HEK293 (cell line): Measurements from ENCODE around the gene MSRB3.

Experiments used
- KLF10 ChIP-seq: fragments of 450-650 bp; IDR thresholded peaks from 2 replicates; pipeline ENCODE4 v1.5.1; 2018; ENCODE audit warnings: missing biosample characterization, mild to moderate bottlenecking, missing genetic modification characterization
- TCF7L2 ChIP-seq: IDR thresholded peaks from 2 replicates; pipeline ENCODE4 v1.6.1; 2011; ENCODE audit warnings: low read depth, mild to moderate bottlenecking, inconsistent platforms, low read length, moderate library complexity, borderline replicate concordance
- ZNF132 ChIP-seq: fragments of 450-650 bp; formaldehyde crosslinking; IDR thresholded peaks from 2 replicates; pipeline ENCODE4 v1.5.1; 2017; ENCODE audit warnings: missing biosample characterization, missing genetic modification characterization, borderline replicate concordance
- ZNF138 ChIP-seq: fragments of 450-650 bp; formaldehyde crosslinking; IDR thresholded peaks from 2 replicates; pipeline ENCODE4 v1.5.1; 2016; ENCODE audit warnings: missing biosample characterization, missing genetic modification characterization, borderline replicate concordance
- ZNF155 ChIP-seq: fragments of 450-650 bp; formaldehyde crosslinking; IDR thresholded peaks from 2 replicates; pipeline ENCODE4 v1.5.1; 2016; ENCODE audit warnings: missing biosample characterization, missing genetic modification characterization
- ZNF184 ChIP-seq: fragments of 450-650 bp; IDR thresholded peaks from 2 replicates; pipeline ENCODE4 v1.5.1; 2018; ENCODE audit warnings: missing biosample characterization, mild to moderate bottlenecking, missing genetic modification characterization
- ZNF221 ChIP-seq: fragments of 450-650 bp; formaldehyde crosslinking; IDR thresholded peaks from 2 replicates; pipeline ENCODE4 v1.5.1; 2017; ENCODE audit warnings: missing biosample characterization, missing genetic modification characterization, borderline replicate concordance
- ZNF239 ChIP-seq: fragments of 450-650 bp; formaldehyde crosslinking; IDR thresholded peaks from 2 replicates; pipeline ENCODE4 v1.5.1; 2016; ENCODE audit warnings: missing biosample characterization, missing genetic modification characterization
- ZNF391 ChIP-seq: fragments of 450-650 bp; formaldehyde crosslinking; IDR thresholded peaks from 2 replicates; pipeline ENCODE4 v1.5.1; 2016; ENCODE audit warnings: low read depth, missing biosample characterization, missing genetic modification characterization, borderline replicate concordance
- ZNF48 ChIP-seq: fragments of 450-650 bp; formaldehyde crosslinking; IDR thresholded peaks from 2 replicates; pipeline ENCODE4 v1.5.1; 2016; ENCODE audit warnings: missing biosample characterization, missing genetic modification characterization
- ZNF555 ChIP-seq: fragments of 450-650 bp; formaldehyde crosslinking; conservative IDR thresholded peaks from 2 replicates; pipeline ENCODE4 v1.5.1; 2017; ENCODE audit warnings: missing biosample characterization, mild to moderate bottlenecking, missing genetic modification characterization, inconsistent platforms
- ZNF560 ChIP-seq: fragments of 450-650 bp; formaldehyde crosslinking; IDR thresholded peaks from 2 replicates; pipeline ENCODE4 v1.5.1; 2017; ENCODE audit warnings: missing biosample characterization, missing genetic modification characterization, borderline replicate concordance
- ZNF561 ChIP-seq: fragments of 450-650 bp; IDR thresholded peaks from 2 replicates; pipeline ENCODE4 v1.5.1; 2018; ENCODE audit warnings: missing biosample characterization, missing genetic modification characterization, borderline replicate concordance
- ZNF623 ChIP-seq: fragments of 450-650 bp; formaldehyde crosslinking; IDR thresholded peaks from 2 replicates; pipeline ENCODE4 v1.5.1; 2016; ENCODE audit warnings: missing biosample characterization, missing genetic modification characterization
- ZNF677 ChIP-seq: fragments of 450-650 bp; IDR thresholded peaks from 2 replicates; pipeline ENCODE4 v1.5.0; 2018; ENCODE audit warnings: missing biosample characterization, mild to moderate bottlenecking, missing genetic modification characterization, moderate library complexity
- TF ChIP-seq, protein P1 (sequence below): fragments of 450-650 bp; formaldehyde crosslinking; IDR thresholded peaks from 2 replicates; pipeline ENCODE4 v1.5.1; 2016; ENCODE audit warnings: missing biosample characterization, missing genetic modification characterization
- TF ChIP-seq, protein P2 (sequence below): fragments of 450-650 bp; formaldehyde crosslinking; IDR thresholded peaks from 2 replicates; pipeline ENCODE4 v1.5.1; 2016; ENCODE audit warnings: missing biosample characterization, missing genetic modification characterization
- TF ChIP-seq, protein P3 (sequence below): fragments of 450-650 bp; formaldehyde crosslinking; IDR thresholded peaks from 2 replicates; pipeline ENCODE4 v1.5.1; 2016; ENCODE audit warnings: missing biosample characterization, missing genetic modification characterization, borderline replicate concordance
- TF ChIP-seq, protein P4 (sequence below): fragments of 450-650 bp; IDR thresholded peaks from 2 replicates; pipeline ENCODE4 v1.5.1; 2018; ENCODE audit warnings: missing biosample characterization, mild to moderate bottlenecking, missing genetic modification characterization

Gene MSRB3

DNA sequence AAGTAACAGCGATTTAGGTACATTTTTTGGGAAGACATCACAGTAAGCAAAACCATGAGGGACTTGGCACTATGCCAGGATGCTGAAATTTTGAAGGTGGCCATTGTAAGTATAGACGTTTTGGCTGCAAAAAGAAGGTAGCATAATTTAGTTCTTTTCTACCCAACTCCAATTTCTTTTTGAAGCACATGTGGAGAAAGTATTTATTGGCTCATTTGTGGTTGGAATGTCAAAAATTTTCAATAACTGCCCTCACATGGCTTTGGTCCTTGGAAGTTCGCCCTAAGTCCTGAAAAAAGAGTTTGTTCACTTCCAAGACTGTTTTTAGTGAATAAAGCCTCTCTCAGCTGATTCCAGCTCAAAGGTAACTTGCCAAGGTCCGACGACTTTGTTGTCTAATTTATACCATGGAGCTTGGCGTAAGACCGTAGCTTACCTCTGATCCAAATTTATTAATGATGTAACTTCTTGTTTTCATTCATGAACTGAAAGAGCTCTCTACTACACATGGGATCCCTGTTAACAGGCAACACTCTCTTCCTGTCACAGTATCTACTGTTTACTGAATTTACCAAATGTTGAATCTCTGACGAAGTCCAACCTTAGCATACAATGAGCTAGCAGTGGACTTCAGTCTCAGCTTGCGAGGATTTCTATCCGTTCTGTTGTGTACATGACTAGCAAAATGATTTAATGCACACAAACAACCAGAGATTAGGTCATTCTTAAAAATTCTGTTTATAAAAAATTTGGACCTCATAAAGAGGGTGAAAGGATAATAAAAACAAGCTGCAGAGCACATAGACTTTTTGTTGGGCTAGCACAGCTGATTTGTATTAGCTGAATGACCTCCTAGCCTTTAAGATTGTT, 49.0 kb downstream of the MSRB3 start (continued):
- TF ChIP-seq, protein P1, sequence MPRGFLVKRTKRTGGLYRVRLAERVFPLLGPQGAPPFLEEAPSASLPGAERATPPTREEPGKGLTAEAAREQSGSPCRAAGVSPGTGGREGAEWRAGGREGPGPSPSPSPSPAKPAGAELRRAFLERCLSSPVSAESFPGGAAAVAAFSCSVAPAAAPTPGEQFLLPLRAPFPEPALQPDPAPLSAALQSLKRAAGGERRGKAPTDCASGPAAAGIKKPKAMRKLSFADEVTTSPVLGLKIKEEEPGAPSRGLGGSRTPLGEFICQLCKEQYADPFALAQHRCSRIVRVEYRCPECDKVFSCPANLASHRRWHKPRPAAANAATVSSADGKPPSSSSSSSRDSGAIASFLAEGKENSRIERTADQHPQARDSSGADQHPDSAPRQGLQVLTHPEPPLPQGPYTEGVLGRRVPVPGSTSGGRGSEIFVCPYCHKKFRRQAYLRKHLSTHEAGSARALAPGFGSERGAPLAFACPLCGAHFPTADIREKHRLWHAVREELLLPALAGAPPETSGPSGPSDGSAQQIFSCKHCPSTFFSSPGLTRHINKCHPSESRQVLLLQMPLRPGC, result no peak
- TF ChIP-seq ZNF555 (no peak), ZNF221 (tag by site-specific recombination) (peak; percentile 94; the same call in 1 of the 2 replicates), ZNF138 (tag by site-specific recombination) (no peak), ZNF623 (tag by site-specific recombination) (no peak), KLF10 (tag by site-specific recombination) (peak; percentile 78), TCF7L2 (no peak), ZNF677 (tag by site-specific recombination) (no peak), ZNF184 (peak; percentile 94), ZNF132 (tag by site-specific recombination) (0 out of 2 replicates have a peak, but pooled peaks have one; percentile 32), ZNF239 (tag by site-specific recombination) (no peak), ZNF561 (peak; percentile 46; the same call in 1 of the 2 replicates), ZNF391 (tag by site-specific recombination) (no peak), ZNF155 (tag by site-specific recombination) (no peak), ZNF560 (no peak), ZNF48 (tag by site-specific recombination) (no peak)
- TF ChIP-seq, protein P2, sequence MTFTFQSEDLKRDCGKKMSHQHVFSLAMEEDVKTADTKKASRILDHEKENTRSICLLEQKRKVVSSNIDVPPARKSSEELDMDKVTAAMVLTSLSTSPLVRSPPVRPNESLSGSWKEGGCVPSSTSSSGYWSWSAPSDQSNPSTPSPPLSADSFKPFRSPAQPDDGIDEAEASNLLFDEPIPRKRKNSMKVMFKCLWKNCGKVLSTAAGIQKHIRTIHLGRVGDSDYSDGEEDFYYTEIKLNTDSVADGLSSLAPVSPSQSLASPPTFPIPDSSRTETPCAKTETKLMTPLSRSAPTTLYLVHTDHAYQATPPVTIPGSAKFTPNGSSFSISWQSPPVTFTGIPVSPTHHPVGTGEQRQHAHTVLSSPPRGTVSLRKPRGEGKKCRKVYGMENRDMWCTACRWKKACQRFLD (tag by site-specific recombination), result no peak
- TF ChIP-seq, protein P3, sequence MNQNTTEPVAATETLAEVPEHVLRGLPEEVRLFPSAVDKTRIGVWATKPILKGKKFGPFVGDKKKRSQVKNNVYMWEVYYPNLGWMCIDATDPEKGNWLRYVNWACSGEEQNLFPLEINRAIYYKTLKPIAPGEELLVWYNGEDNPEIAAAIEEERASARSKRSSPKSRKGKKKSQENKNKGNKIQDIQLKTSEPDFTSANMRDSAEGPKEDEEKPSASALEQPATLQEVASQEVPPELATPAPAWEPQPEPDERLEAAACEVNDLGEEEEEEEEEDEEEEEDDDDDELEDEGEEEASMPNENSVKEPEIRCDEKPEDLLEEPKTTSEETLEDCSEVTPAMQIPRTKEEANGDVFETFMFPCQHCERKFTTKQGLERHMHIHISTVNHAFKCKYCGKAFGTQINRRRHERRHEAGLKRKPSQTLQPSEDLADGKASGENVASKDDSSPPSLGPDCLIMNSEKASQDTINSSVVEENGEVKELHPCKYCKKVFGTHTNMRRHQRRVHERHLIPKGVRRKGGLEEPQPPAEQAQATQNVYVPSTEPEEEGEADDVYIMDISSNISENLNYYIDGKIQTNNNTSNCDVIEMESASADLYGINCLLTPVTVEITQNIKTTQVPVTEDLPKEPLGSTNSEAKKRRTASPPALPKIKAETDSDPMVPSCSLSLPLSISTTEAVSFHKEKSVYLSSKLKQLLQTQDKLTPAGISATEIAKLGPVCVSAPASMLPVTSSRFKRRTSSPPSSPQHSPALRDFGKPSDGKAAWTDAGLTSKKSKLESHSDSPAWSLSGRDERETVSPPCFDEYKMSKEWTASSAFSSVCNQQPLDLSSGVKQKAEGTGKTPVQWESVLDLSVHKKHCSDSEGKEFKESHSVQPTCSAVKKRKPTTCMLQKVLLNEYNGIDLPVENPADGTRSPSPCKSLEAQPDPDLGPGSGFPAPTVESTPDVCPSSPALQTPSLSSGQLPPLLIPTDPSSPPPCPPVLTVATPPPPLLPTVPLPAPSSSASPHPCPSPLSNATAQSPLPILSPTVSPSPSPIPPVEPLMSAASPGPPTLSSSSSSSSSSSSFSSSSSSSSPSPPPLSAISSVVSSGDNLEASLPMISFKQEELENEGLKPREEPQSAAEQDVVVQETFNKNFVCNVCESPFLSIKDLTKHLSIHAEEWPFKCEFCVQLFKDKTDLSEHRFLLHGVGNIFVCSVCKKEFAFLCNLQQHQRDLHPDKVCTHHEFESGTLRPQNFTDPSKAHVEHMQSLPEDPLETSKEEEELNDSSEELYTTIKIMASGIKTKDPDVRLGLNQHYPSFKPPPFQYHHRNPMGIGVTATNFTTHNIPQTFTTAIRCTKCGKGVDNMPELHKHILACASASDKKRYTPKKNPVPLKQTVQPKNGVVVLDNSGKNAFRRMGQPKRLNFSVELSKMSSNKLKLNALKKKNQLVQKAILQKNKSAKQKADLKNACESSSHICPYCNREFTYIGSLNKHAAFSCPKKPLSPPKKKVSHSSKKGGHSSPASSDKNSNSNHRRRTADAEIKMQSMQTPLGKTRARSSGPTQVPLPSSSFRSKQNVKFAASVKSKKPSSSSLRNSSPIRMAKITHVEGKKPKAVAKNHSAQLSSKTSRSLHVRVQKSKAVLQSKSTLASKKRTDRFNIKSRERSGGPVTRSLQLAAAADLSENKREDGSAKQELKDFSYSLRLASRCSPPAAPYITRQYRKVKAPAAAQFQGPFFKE, result no peak
- TF ChIP-seq, protein P4, sequence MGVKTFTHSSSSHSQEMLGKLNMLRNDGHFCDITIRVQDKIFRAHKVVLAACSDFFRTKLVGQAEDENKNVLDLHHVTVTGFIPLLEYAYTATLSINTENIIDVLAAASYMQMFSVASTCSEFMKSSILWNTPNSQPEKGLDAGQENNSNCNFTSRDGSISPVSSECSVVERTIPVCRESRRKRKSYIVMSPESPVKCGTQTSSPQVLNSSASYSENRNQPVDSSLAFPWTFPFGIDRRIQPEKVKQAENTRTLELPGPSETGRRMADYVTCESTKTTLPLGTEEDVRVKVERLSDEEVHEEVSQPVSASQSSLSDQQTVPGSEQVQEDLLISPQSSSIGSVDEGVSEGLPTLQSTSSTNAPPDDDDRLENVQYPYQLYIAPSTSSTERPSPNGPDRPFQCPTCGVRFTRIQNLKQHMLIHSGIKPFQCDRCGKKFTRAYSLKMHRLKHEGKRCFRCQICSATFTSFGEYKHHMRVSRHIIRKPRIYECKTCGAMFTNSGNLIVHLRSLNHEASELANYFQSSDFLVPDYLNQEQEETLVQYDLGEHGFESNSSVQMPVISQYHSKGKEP, result peak; percentile 88
